A673 (cell line): ENCODE results near the gene GRXCR2. TPM values are rescaled to one million over a fixed set of nuclear protein-coding genes. Genes with fewer than 3 reads are reported as not detected.

Experiments used
- Bru-seq: library from RNA; stranded (reverse); fragments of 400-500 nt; gene quantifications from one replicate; lab custom pipeline; 2021; lab: Mats Ljungman, UMichigan
- BruChase-seq, 2 experiments: library from RNA; stranded (reverse); fragments of 400-500 nt; gene quantifications; one replicate each; lab custom pipeline; 2021; lab: Mats Ljungman, UMichigan
- BruUV-seq: library from RNA; stranded (reverse); fragments of 400-500 nt; replicated peaks from 2 replicates; lab custom pipeline; 2021; lab: Mats Ljungman, UMichigan
- CTCF ChIA-PET: fragments of 300-600 bp; sonication (Branson Sonifier 250); formaldehyde crosslinking; loops from one replicate; lab custom pipeline; 2022; ENCODE audit warnings: antibody characterized with exemption; lab: Charles Lee
- POLR2A ChIA-PET: fragments of 300-600 bp; sonication (Branson Sonifier 250); formaldehyde crosslinking; loops from one replicate; lab custom pipeline; 2022; ENCODE audit warnings: antibody characterized with exemption; ENCODE audit not compliant: low non-redundant PET; lab: Charles Lee
- DNase-seq: peaks from one replicate; pipeline ENCODE4 v3.0.0-alpha.2; 2015; ENCODE audit warnings: low spot score
- H3K27ac ChIP-seq: fragments of 200-600 bp; sonication (generic); 2 replicates; pipeline ENCODE4 v1.5.1; 2016; ENCODE audit warnings: mixed run types, low read depth, mild to moderate bottlenecking, mixed read lengths, antibody characterized with exemption, low read length; ENCODE audit not compliant: poor library complexity, severe bottlenecking
- H3K27me3 ChIP-seq: fragments of 200-600 bp; sonication (generic); replicated peaks from 2 replicates; pipeline ENCODE4 v1.6.1; 2017; ENCODE audit warnings: mixed run types, low read depth, mild to moderate bottlenecking, mixed read lengths, antibody characterized with exemption, low read length; ENCODE audit not compliant: insufficient read depth, poor library complexity
- H3K36me3 ChIP-seq: fragments of 200-600 bp; sonication (generic); 2 replicates; pipeline ENCODE4 v1.6.1; 2016; ENCODE audit warnings: mixed run types, mild to moderate bottlenecking, mixed read lengths, antibody characterized with exemption, low read length; ENCODE audit not compliant: insufficient read depth, poor library complexity, severe bottlenecking
- H3K4me1 ChIP-seq: fragments of 200-600 bp; sonication (generic); 2 replicates; pipeline ENCODE4 v1.6.1; 2017; ENCODE audit warnings: mixed run types, mild to moderate bottlenecking, mixed read lengths, antibody characterized with exemption, low read length; ENCODE audit not compliant: insufficient read depth, poor library complexity, severe bottlenecking
- H3K4me3 ChIP-seq: fragments of 200-600 bp; sonication (generic); 2 replicates; pipeline ENCODE4 v1.5.1; 2016; ENCODE audit warnings: low read depth, mixed run types, mild to moderate bottlenecking, mixed read lengths, low read length; ENCODE audit not compliant: poor library complexity, severe bottlenecking
- H3K9me3 ChIP-seq: fragments of 200-600 bp; sonication (generic); 2 replicates; pipeline ENCODE4 v1.6.1; 2016; ENCODE audit warnings: mixed run types, low read depth, mild to moderate bottlenecking, mixed read lengths, antibody characterized with exemption, low read length; ENCODE audit not compliant: poor library complexity, severe bottlenecking
- EZH2 ChIP-seq: fragments of 200-600 bp; sonication (generic); IDR thresholded peaks from 2 replicates; pipeline ENCODE4 v1.6.1; 2017; ENCODE audit warnings: borderline replicate concordance, low read depth, mild to moderate bottlenecking, mixed read lengths, antibody characterized with exemption, low read length; ENCODE audit not compliant: poor library complexity, severe bottlenecking
- intact Hi-C: fragments of 100-400 bp; cut with micrococcal nuclease; formaldehyde crosslinking; loops from one replicate; pipeline ENCODE4 v1.10.0; 2022; ENCODE audit not compliant: unreplicated experiment
- long read RNA-seq: library from polyadenylated mRNA; stranded (forward); transcript quantifications from one replicate; pipeline ENCODE4 v2.0.0, GENCODE V29; 2022
- total RNA-seq: library from RNA; stranded (reverse); gene quantifications from 2 replicates; pipeline ENCODE4 v1.2.3, GENCODE V29; 2021
- TF ChIP-seq, protein P1 (sequence below): fragments of 300-800, 200-600 bp; sonication (generic); conservative IDR thresholded peaks from 2 replicates; pipeline ENCODE4 v1.5.1; 2017; ENCODE audit warnings: low read depth, mild to moderate bottlenecking, antibody characterized with exemption, low read length, moderate library complexity, mixed read lengths

The GRXCR2 gene
- not detected in 2 replicates for total RNA-seq
- percentile 20 among the genes with signal in this experiment for Bru-seq, nascent RNA
- BruChase-seq, experiment 1, labeled RNA remaining after a 2-hour chase, result percentile 28 among the genes with signal in this experiment
- BruChase-seq, experiment 2, labeled RNA remaining after a 6-hour chase, result percentile 18 among the genes with signal in this experiment
- long read RNA-seq, result 0 reads

GRCh38 chr5:145872914-145873313 is at the start of gene GRXCR2:
TSS of gene GRXCR2 (minus strand) at chr5:145873014. CDS start at chr5:145872968, 46 bp downstream.
- H3K4me3 ChIP-seq, result no peak within 1 kb of the TSS
- H3K4me1 ChIP-seq, result no peaks in the 10 kb centered on the region
- BruUV-seq, result no TSS peak
- no peak within 1 kb of the TSS for H3K27ac ChIP-seq
- intact Hi-C loops, result no loop called here
- ChIA-PET POLR2A (no interaction called here), CTCF (no interaction called here)
- TF ChIP-seq, protein P1, sequence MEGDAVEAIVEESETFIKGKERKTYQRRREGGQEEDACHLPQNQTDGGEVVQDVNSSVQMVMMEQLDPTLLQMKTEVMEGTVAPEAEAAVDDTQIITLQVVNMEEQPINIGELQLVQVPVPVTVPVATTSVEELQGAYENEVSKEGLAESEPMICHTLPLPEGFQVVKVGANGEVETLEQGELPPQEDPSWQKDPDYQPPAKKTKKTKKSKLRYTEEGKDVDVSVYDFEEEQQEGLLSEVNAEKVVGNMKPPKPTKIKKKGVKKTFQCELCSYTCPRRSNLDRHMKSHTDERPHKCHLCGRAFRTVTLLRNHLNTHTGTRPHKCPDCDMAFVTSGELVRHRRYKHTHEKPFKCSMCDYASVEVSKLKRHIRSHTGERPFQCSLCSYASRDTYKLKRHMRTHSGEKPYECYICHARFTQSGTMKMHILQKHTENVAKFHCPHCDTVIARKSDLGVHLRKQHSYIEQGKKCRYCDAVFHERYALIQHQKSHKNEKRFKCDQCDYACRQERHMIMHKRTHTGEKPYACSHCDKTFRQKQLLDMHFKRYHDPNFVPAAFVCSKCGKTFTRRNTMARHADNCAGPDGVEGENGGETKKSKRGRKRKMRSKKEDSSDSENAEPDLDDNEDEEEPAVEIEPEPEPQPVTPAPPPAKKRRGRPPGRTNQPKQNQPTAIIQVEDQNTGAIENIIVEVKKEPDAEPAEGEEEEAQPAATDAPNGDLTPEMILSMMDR, result no peak
- TF ChIP-seq EZH2, result no peak
- no peak for DNase-seq
- no peaks in the 10 kb centered on the region for H3K36me3 ChIP-seq
- no peaks in the 10 kb centered on the region for H3K9me3 ChIP-seq
- no peaks in the 10 kb centered on the region for H3K27me3 ChIP-seq

DNA sequence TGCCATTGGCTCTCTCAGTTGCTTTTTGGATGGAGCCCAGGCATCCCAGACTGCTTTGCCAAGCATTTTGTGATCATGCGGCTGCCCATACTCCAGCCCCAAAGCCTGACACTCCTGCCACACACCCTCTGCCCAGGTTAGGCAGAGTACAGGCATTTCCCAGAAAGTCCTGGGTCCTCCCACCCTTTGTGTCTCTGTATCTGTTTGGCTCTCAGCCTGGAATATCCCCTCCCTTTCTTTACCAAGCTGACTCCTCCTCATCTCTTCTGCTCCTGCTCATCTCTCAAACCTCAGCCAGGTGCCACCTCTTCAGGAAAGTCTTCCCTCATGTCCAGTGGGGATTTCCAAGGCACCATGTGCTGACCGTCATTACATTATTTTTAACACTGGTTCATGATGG is 49.2 kb upstream of the GRXCR2 start:
- DNase-seq, result no peak
- TF ChIP-seq, protein P1, result no peak
- no peak for TF ChIP-seq EZH2
- Histone ChIP-seq H3K4me3 (no peak overlapping the region), H3K9me3 (peaks cover 7% of the 10 kb centered on the region), H3K4me1 (peaks cover 25% of the 10 kb centered on the region), H3K36me3 (no peaks in the 10 kb centered on the region), H3K27me3 (no peaks in the 10 kb centered on the region), H3K27ac (no peak overlapping the region)
- no TSS peak for BruUV-seq
- ChIA-PET POLR2A (no interaction called here), CTCF (interaction anchor here (1.2 kb wide), 1 partner anchor 34 kb away, joined by 3 read pairs; no protein-coding TSS in a partner anchor)
- intact Hi-C loops, result loop anchor here (5.0 kb wide), 1 partner anchor 90 kb away; no protein-coding TSS in a partner anchor

DNA sequence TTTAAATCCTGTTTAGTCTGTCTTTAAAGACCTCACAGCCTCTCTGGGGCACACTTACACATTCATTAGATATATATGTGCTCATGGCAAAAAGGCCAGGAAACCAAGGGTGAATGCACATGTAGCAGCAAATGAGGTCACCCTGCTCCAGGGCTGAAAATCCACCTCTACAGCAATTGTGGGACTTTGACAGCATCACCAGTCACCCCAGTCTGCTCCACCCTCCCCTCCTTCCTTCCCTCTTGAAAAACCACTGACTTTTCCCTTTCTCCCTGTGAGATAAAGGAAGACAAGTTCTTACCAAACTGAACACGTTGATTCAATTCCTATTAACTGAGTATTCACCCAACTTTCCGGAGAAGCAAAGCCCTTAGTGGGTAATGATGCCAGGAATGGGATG is 48.4 kb upstream of the GRXCR2 start:
- intact Hi-C loops, result loop anchor here (5.0 kb wide), 1 partner anchor 89 kb away; no protein-coding TSS in a partner anchor
- TF ChIP-seq, protein P1, result no peak
- no peak for TF ChIP-seq EZH2

More for the DNA sequence above, 48.4 kb upstream of the GRXCR2 start:
- Histone ChIP-seq H3K27me3 (no peaks in the 10 kb centered on the region), H3K9me3 (peaks cover 7% of the 10 kb centered on the region), H3K4me3 (no peak overlapping the region), H3K27ac (no peak overlapping the region), H3K4me1 (peaks cover 25% of the 10 kb centered on the region), H3K36me3 (no peaks in the 10 kb centered on the region)
- DNase-seq, result no peak
- BruUV-seq, result no TSS peak
- POLR2A ChIA-PET, result no interaction called here
- CTCF ChIA-PET, result interaction anchor here (1.2 kb wide), 1 partner anchor 33 kb away, joined by 3 read pairs; no protein-coding TSS in a partner anchor
